ENCODE results near the gene FGF12.

FGF12 gene

DNA sequence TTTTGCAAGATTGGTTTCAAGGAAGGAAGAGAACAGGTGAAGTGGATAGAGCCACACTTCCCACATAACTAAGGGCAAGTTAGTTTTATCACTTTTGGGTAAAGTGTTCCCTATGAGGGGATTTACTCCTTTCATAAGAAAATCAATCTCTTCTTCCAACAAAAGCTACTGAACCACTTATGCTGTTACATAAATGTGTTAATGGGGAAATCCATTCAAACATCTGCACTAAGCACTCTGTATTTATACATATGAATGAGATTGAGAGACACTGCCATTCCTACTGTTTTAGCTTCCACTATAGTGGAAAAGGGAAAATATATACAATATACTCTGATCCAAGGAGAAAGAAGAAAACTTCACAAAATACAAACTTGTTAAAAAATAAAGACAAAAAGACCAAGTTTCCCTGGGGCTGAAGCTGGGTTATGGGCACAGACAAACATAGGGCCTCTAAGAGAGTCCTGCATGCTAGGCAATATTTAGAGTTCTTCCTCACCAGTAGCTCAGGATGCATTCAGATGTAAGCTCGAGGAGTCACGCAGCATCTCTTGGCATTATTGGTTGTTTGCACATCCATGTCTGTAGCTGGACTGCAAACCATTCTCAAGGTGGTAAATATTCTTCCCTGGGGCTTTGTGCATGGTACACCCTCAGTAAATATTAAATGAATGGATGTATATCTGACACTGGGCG lies 454.2 kb downstream of the FGF12 start:
- no peak for DNase-seq (ENCODE audit: low read depth, low spot score)
- TF ChIP-seq, protein P1, sequence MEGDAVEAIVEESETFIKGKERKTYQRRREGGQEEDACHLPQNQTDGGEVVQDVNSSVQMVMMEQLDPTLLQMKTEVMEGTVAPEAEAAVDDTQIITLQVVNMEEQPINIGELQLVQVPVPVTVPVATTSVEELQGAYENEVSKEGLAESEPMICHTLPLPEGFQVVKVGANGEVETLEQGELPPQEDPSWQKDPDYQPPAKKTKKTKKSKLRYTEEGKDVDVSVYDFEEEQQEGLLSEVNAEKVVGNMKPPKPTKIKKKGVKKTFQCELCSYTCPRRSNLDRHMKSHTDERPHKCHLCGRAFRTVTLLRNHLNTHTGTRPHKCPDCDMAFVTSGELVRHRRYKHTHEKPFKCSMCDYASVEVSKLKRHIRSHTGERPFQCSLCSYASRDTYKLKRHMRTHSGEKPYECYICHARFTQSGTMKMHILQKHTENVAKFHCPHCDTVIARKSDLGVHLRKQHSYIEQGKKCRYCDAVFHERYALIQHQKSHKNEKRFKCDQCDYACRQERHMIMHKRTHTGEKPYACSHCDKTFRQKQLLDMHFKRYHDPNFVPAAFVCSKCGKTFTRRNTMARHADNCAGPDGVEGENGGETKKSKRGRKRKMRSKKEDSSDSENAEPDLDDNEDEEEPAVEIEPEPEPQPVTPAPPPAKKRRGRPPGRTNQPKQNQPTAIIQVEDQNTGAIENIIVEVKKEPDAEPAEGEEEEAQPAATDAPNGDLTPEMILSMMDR (IDR thresholded peaks at IDR 0.05; ENCODE audit: low read depth, low read length) = no peak
- H3K4me3 ChIP-seq (ENCODE audit: low read depth, low read length) = no peak overlapping the region
- in situ Hi-C loops (cut with HindIII; ENCODE audit: low sequenced_read_pairs) = no loop called here

DNA sequence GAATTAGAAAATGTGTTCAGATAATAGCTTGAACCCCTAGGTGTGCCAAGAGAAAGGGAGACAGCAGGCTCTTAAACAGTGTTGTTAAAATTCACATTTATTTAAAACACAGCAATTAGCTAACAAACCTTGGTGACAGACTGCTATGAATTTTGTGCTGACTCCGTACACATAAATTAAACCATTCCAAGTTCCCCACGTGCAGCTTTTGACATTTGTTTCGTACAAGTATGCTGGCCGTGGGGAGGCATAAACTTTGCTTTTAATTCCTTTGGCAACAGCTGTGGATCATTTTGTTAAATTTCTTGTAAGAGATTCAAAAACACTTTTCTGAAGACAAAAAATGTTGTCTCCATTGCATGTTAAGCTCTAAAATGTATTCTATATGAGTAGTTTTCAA lies 465.3 kb downstream of the FGF12 start:
- no peak for DNase-seq (ENCODE audit: low read depth, low spot score)
- in situ Hi-C loops (cut with HindIII; ENCODE audit: low sequenced_read_pairs) = no loop called here
- no peak overlapping the region for H3K4me3 ChIP-seq (ENCODE audit: low read depth, low read length)
- TF ChIP-seq, protein P1 (IDR thresholded peaks at IDR 0.05; ENCODE audit: low read depth, low read length) = no peak

DNA sequence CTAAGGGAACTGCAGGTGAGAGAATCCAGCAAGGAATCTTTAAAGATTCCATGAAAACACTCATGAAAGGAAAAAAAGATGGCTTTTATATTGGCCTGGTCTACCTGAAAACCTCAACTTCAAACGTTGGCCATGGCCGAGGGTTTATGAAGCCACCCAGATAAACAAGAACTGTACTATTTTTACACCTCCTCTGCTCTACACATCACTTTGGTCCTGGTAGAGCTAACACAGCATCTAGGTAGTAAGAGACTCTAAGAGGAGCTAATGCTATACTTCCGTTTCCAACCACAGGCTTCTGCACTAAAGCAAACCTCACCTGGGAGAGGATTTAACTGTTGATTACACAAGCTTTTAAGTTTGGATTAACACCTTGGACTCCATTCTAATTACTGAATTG lies 466.2 kb downstream of the FGF12 start:
- H3K4me3 ChIP-seq (ENCODE audit: low read depth, low read length) = no peak overlapping the region
- no peak for DNase-seq (ENCODE audit: low read depth, low spot score)
- in situ Hi-C loops (cut with HindIII; ENCODE audit: low sequenced_read_pairs) = no loop called here
- TF ChIP-seq, protein P1 (IDR thresholded peaks at IDR 0.05; ENCODE audit: low read depth, low read length) = no peak

DNA sequence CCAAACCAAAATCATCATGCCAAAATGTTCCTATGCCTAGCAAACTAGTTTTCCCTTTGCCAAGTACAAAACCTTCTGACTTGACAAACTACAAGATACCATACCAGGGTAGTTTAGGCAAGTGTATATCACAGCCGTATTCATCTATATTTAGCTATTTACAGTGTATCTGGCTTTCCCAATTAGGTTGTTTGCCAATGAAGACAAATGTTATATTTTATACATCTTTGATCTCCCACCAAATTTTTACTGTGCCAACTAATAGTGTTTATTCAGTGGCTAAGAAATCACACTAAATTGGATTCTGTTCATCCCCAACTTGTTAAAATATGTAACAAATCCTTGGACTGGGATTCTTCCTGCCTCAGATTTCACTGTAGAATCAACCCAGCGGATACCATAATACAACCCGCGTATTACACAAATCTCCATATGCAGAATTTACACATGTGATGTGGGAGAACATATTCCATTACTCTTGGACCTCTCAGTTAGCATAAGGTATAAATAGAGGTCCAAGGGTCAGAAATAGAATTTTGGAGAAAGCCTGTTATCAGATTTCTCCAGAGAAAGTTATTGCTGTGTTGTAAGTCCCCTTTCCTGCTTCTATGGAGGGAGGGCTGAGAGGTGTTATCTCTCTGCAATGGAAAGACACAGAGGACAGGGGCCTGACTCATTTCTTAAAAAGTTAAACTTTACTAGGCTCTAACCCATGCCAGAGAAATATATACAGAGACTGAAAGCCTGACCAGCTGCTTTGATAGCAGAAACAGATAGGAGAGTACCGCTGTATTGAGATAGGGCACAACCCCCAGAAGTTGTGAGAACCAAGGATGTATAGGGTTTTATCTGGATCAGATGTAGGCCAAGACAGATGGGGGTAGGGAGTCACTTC lies 467.0 kb downstream of the FGF12 start:
- TF ChIP-seq, protein P1 (IDR thresholded peaks at IDR 0.05; ENCODE audit: low read depth, low read length) = no peak
- in situ Hi-C loops (cut with HindIII; ENCODE audit: low sequenced_read_pairs) = no loop called here
- H3K4me3 ChIP-seq (ENCODE audit: low read depth, low read length) = no peak overlapping the region
- no peak for DNase-seq (ENCODE audit: low read depth, low spot score)

DNA sequence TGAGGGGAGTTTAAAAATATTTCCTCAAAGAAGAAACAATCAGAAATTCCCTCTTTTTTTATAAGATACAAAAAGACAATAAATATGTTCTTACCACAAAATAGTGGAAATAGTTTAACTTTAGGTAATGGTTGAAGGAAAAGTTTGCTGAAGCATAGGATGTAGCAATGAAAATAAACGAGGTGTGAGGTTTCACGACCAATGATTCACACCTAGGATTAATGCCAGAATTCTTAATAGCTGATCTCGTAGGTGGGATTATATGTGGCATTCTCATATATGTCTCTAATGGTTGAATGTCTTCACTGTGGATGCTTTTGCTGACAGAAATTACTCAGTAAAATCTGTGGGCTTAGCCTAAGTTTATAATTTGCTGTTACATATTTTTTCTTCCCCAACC lies 467.7 kb downstream of the FGF12 start:
- no peak overlapping the region for H3K4me3 ChIP-seq (ENCODE audit: low read depth, low read length)
- TF ChIP-seq, protein P1 (IDR thresholded peaks at IDR 0.05; ENCODE audit: low read depth, low read length) = no peak
- in situ Hi-C loops (cut with HindIII; ENCODE audit: low sequenced_read_pairs) = no loop called here
- no peak for DNase-seq (ENCODE audit: low read depth, low spot score)

DNA sequence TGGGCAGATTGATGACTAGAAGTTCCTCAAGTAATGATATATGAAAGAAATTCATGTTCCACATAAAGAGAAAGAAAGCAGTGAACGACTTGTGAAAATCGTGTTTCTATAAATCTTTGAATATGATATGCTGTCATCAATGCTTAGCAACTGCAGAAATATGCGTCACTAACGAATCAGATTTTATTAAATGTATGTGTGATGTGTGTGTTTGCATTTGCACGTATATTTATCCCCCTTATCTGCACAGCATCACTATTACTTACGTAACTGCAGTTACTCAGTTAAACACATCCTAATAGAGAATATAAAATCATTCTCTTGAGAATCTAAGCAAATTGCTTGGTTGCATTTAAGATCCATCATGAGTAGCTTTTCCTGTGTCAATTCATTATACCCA lies 468.6 kb downstream of the FGF12 start:
- TF ChIP-seq, protein P1 (IDR thresholded peaks at IDR 0.05; ENCODE audit: low read depth, low read length) = no peak
- no peak for DNase-seq (ENCODE audit: low read depth, low spot score)
- in situ Hi-C loops (cut with HindIII; ENCODE audit: low sequenced_read_pairs) = no loop called here
- H3K4me3 ChIP-seq (ENCODE audit: low read depth, low read length) = no peak overlapping the region
